Astrocyte of the hippocampus (primary cell): ENCODE data around the gene FAM162B.
"Not testable (repeated sequence)": the region's sequence is repeated elsewhere in the genome, so short reads cannot be mapped to it uniquely, and the experiment has no call there.

ENCODE experiments used
- DNase-seq: peaks from one replicate; pipeline ENCODE4 v3.0.0; 2011; ENCODE audit warnings: low read depth, low spot score

The FAM162B gene

GRCh38 chr6:116726947-116727346 is 38.6 kb downstream of the FAM162B start:
- no peak for DNase-seq

GRCh38 chr6:116714761-116715160 is 50.8 kb downstream of the FAM162B start:
- DNase-seq = no peak

GRCh38 chr6:116714296-116714695 is 51.2 kb downstream of the FAM162B start:
- DNase-seq = no peak

- no peak for DNase-seq
Observed at GRCh38 chr6:116705917-116706316, 59.6 kb downstream of the FAM162B start.

- DNase-seq = not testable (repeated sequence)
Observed at GRCh38 chr6:116703888-116704287, 61.6 kb downstream of the FAM162B start.
